IMR-90 (cell line): ENCODE data around the gene KCNMB2. TPM values are rescaled to one million over a fixed set of nuclear protein-coding genes. Genes with fewer than 3 reads are reported as not detected.

Source experiments
- ATAC-seq: fragments of 200-7000 bp; cut with Tn5 transposase; 2 replicates; pipeline ENCODE4 v1.9.1; 2020; ENCODE audit warnings: low read depth, mild to moderate bottlenecking, moderate library complexity
- BruUV-seq: library from RNA; stranded (reverse); fragments of 400-500 nt; replicated peaks from 2 replicates; lab custom pipeline; 2021; lab: Mats Ljungman, UMichigan
- CTCF ChIA-PET: fragments of 300-600 bp; formaldehyde crosslinking; extraction: SDS; loops from one replicate; lab custom pipeline; 2021; ENCODE audit warnings: antibody characterized with exemption; lab: Yijun Ruan, JAX
- POLR2A ChIA-PET: fragments of 300-600 bp; sonication (Branson Sonifier 250); formaldehyde crosslinking; loops from one replicate; lab custom pipeline; 2022; ENCODE audit warnings: antibody characterized with exemption; ENCODE audit not compliant: unreplicated experiment; lab: Charles Lee
- DNase-seq: peaks from one replicate; pipeline ENCODE4 v3.0.0; 2013
- H2AFZ ChIP-seq: replicated peaks from 2 replicates; pipeline ENCODE3; 2013; ENCODE audit warnings: low read length, mild to moderate bottlenecking; ENCODE audit not compliant: poor library complexity
- H2AK5ac ChIP-seq: 2 replicates; pipeline ENCODE4 v1.6.1; 2013; ENCODE audit warnings: low read depth, low read length, inconsistent platforms
- H2AK9ac ChIP-seq: replicated peaks from 2 replicates; pipeline ENCODE3; 2013; ENCODE audit warnings: mild to moderate bottlenecking, low read depth, low read length, moderate library complexity; ENCODE audit not compliant: poor library complexity
- H2BK120ac ChIP-seq: 2 replicates; pipeline ENCODE4 v1.6.1; 2013; ENCODE audit warnings: low read depth, low read length, inconsistent platforms
- H2BK15ac ChIP-seq: 3 replicates; pipeline ENCODE4 v1.6.1; 2013; ENCODE audit warnings: low read depth, low read length, inconsistent platforms
- H2BK20ac ChIP-seq: 2 replicates; pipeline ENCODE4 v1.6.1; 2013; ENCODE audit warnings: low read depth, mild to moderate bottlenecking, inconsistent platforms, low read length, moderate library complexity
- H2BK5ac ChIP-seq: 2 replicates; pipeline ENCODE4 v1.6.1; 2013; ENCODE audit warnings: mild to moderate bottlenecking, low read depth, low read length, inconsistent platforms; ENCODE audit not compliant: poor library complexity, severe bottlenecking
- H3K14ac ChIP-seq: replicated peaks from 2 replicates; pipeline ENCODE4 v1.6.1; 2013; ENCODE audit warnings: low read depth, low read length, inconsistent platforms
- H3K18ac ChIP-seq: 2 replicates; pipeline ENCODE4 v1.6.1; 2013; ENCODE audit warnings: low read depth, low read length, control low read depth
- H3K23ac ChIP-seq: 2 replicates; pipeline ENCODE4 v1.6.1; 2013; ENCODE audit warnings: low read depth, low read length, inconsistent platforms
- H3K27ac ChIP-seq: 2 replicates; pipeline ENCODE4 v1.5.1; 2013; ENCODE audit warnings: mild to moderate bottlenecking, control low read depth, low read length; ENCODE audit not compliant: insufficient read depth
- H3K27me3 ChIP-seq: 2 replicates; pipeline ENCODE4 v1.6.1; 2013; ENCODE audit warnings: low read length; ENCODE audit not compliant: control insufficient read depth, insufficient read depth
- H3K36me3 ChIP-seq: 2 replicates; pipeline ENCODE4 v1.6.1; 2013; ENCODE audit warnings: low read length, mixed read lengths; ENCODE audit not compliant: control insufficient read depth, insufficient read depth
- H3K4ac ChIP-seq: 2 replicates; pipeline ENCODE4 v1.6.1; 2013; ENCODE audit warnings: low read depth, low read length, inconsistent platforms
- H3K4me1 ChIP-seq: 2 replicates; pipeline ENCODE4 v1.6.1; 2013; ENCODE audit warnings: low read length, mixed read lengths; ENCODE audit not compliant: control insufficient read depth, insufficient read depth
- H3K4me2 ChIP-seq: 2 replicates; pipeline ENCODE4 v1.6.1; 2013; ENCODE audit warnings: low read depth, mild to moderate bottlenecking, control low read depth, low read length, moderate library complexity
- H3K4me3 ChIP-seq: 2 replicates; pipeline ENCODE4 v1.5.1; 2013; ENCODE audit warnings: low read depth, mild to moderate bottlenecking, control low read depth, low read length, moderate library complexity; ENCODE audit not compliant: insufficient read depth
- H3K56ac ChIP-seq: 2 replicates; pipeline ENCODE4 v1.6.1; 2013; ENCODE audit warnings: low read length, inconsistent platforms; ENCODE audit not compliant: insufficient read depth; ENCODE audit errors: extremely low read depth
- H3K79me1 ChIP-seq, 2 experiments: 2 replicates each; pipeline ENCODE4 v1.6.1; 2013; ENCODE audit warnings: low read length in 2 of 2, inconsistent platforms in 1 of 2, low read depth in 1 of 2
- H3K9ac ChIP-seq: 2 replicates; pipeline ENCODE4 v1.6.1; 2013; ENCODE audit warnings: low read depth, low read length, control low read depth
- H3K9me1 ChIP-seq: 2 replicates; pipeline ENCODE4 v1.6.1; 2013; ENCODE audit warnings: low read length, inconsistent platforms; ENCODE audit not compliant: insufficient read depth
- H3K9me3 ChIP-seq: 2 replicates; pipeline ENCODE4 v1.6.1; 2013; ENCODE audit warnings: low read length; ENCODE audit not compliant: control insufficient read depth, insufficient read depth
- H4K20me1 ChIP-seq: 2 replicates; pipeline ENCODE4 v1.6.1; 2013; ENCODE audit warnings: low read length, inconsistent platforms; ENCODE audit not compliant: insufficient read depth
- H4K5ac ChIP-seq: 2 replicates; pipeline ENCODE4 v1.6.1; 2013; ENCODE audit warnings: mild to moderate bottlenecking, low read depth, low read length, control low read depth
- H4K8ac ChIP-seq, 2 experiments: 2 replicates each; pipeline ENCODE4 v1.6.1; 2013; ENCODE audit warnings: low read depth in 2 of 2, low read length in 2 of 2, control low read depth in 1 of 2, inconsistent platforms in 1 of 2
- H4K91ac ChIP-seq: 2 replicates; pipeline ENCODE4 v1.6.1; 2013; ENCODE audit warnings: low read depth, low read length, inconsistent platforms; ENCODE audit not compliant: insufficient read depth
- BHLHE40 ChIP-seq: fragments of 150-350 bp; IDR thresholded peaks from 2 replicates; pipeline ENCODE4 v1.6.1; 2016; ENCODE audit warnings: mild to moderate bottlenecking, low read depth, low read length
- CEBPB ChIP-seq: IDR thresholded peaks from 2 replicates; pipeline ENCODE4 v1.6.1; 2012; ENCODE audit warnings: low read depth, low read length, improper control_type of control experiment
- CHD1 ChIP-seq: IDR thresholded peaks from 2 replicates; pipeline ENCODE4 v1.6.1; 2012; ENCODE audit warnings: low read depth, low read length, improper control_type of control experiment
- CTCF ChIP-seq: conservative IDR thresholded peaks from 2 replicates; pipeline ENCODE4 v1.5.1; 2012; ENCODE audit warnings: mild to moderate bottlenecking, low read depth, low read length, improper control_type of control experiment
- MAFK ChIP-seq: IDR thresholded peaks from 2 replicates; pipeline ENCODE4 v1.6.1; 2012; ENCODE audit warnings: low read depth, low read length, improper control_type of control experiment
- MXI1 ChIP-seq: IDR thresholded peaks from 2 replicates; pipeline ENCODE4 v1.6.1; 2012; ENCODE audit warnings: low read depth, mild to moderate bottlenecking, low read length, moderate library complexity, borderline replicate concordance
- NFE2L2 ChIP-seq: fragments of 150-350 bp; IDR thresholded peaks from 2 replicates; pipeline ENCODE4 v1.6.1; 2016; ENCODE audit warnings: low read depth, mild to moderate bottlenecking, low read length
- RAD21 ChIP-seq: IDR thresholded peaks from 2 replicates; pipeline ENCODE4 v1.6.1; 2012; ENCODE audit warnings: low read length, improper control_type of control experiment
- WGBS, 2 experiments: methylation state at CpG; one replicate each; pipeline versions ENCODE4 v1.1.5 to v1.1.7; 2013; ENCODE audit warnings: missing lambda C conversion rate in 2 of 2; ENCODE audit not compliant: insufficient read length in 1 of 2; ENCODE audit errors: extremely low coverage in 2 of 2; 5-methylcytosine and 5-hydroxymethylcytosine counted together
- dilution Hi-C: fragments of 300-500 bp; cut with HindIII; formaldehyde crosslinking; loops from one replicate; pipeline ENCODE4 v1.14.3; 2018; ENCODE audit warnings: low sequenced_read_pairs; ENCODE audit not compliant: unreplicated experiment
- in situ Hi-C: fragments of 300-500 bp; cut with MboI; formaldehyde crosslinking; loops from 3 replicates; pipeline ENCODE4 v1.14.3; 2019; ENCODE audit warnings: low sequenced_read_pairs, inconsistent platforms, mixed read lengths
- intact Hi-C: fragments of 100-400 bp; cut with micrococcal nuclease; formaldehyde crosslinking; loops from 2 replicates; pipeline ENCODE4 v1.10.0; 2022
- polyA plus RNA-seq, 3 experiments: library from polyadenylated mRNA; depleted of rRNA; stranded (reverse); fragments of >200 nt; gene quantifications; 2 replicates each; pipeline ENCODE4 v1.2.3, GENCODE V29; 2012; ENCODE audit warnings: low replicate concordance in 1 of 3
- total RNA-seq: library from RNA; depleted of rRNA; stranded (reverse); fragments of >200 nt; gene quantifications from 2 replicates; pipeline ENCODE4 v1.2.3, GENCODE V29; 2012

The KCNMB2 gene
- total and polyA plus RNA-seq, 2 of the 4 experiments (the other 2 are of a cell fraction) = not detected

DNA sequence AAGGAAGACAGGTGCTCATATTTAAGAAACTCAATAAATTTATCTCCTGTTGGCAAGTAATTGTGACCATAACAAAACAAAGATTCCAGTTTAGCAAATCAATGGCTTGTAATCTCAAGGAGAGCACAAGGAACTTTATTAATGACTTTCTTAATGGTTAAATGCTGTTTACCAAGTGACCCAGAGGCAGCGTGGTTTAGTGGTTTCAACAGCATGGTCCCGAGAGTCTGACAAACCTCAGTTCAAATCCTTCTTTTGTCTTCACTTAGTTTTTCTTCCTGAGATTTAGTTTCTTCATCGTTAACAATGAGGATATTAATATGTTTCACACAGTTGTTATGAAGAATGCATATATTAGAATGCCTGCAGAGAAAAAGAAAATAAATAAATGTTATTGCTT lies 212.6 kb downstream of the KCNMB2 start:
- Histone ChIP-seq H3K9me3 (no peaks in the 10 kb centered on the region), H3K9me1 (no peaks in the 10 kb centered on the region), H3K4me2 (no peak overlapping the region), H2BK5ac (no peak overlapping the region), H3K4ac (no peak overlapping the region), H4K20me1 (no peaks in the 10 kb centered on the region), H3K79me1 (no peaks in the 10 kb centered on the region), H3K18ac (no peak overlapping the region), H3K23ac (no peak overlapping the region), H3K14ac (no peak overlapping the region), H3K36me3 (no peaks in the 10 kb centered on the region), H2BK15ac (no peak overlapping the region), H3K4me1 (no peaks in the 10 kb centered on the region), H2AFZ (no peak overlapping the region), H2AK9ac (no peak overlapping the region), H2AK5ac (no peak overlapping the region), H2BK20ac (no peak overlapping the region), H3K56ac (no peak overlapping the region), H3K9ac (no peak overlapping the region), H3K27ac (no peak overlapping the region), H3K4me3 (no peak overlapping the region), H4K91ac (no peak overlapping the region), H4K8ac (no peak overlapping the region), H4K5ac (no peak overlapping the region), H3K27me3 (no peaks in the 10 kb centered on the region), H2BK120ac (no peak overlapping the region)
- no peak for ATAC-seq
- ChIA-PET CTCF (no interaction called here), POLR2A (no interaction called here)
- no CpG with 5 or more reads among the region's 3 CpGs for WGBS, 2 experiments
- no peak for TF ChIP-seq MAFK
- TF ChIP-seq BHLHE40 = no peak
- TF ChIP-seq MXI1 = no peak
- TF ChIP-seq NFE2L2 = no peak
- no peak for TF ChIP-seq RAD21
- TF ChIP-seq CHD1 = no peak
- no peak for TF ChIP-seq CTCF
- no peak for TF ChIP-seq CEBPB
- no peak for DNase-seq
- dilution Hi-C loops (no loop called here), intact Hi-C loops (no loop called here), in situ Hi-C loops (no loop called here)
- no TSS peak for BruUV-seq
